Esophagus squamous epithelium (tissue), 5 donors: ENCODE measurements around the gene PRRT1. TPM values are rescaled to one million over a fixed set of nuclear protein-coding genes. Genes with fewer than 3 reads are reported as not detected.
"Not testable (repeated sequence)": the region's sequence is repeated elsewhere in the genome, so short reads cannot be mapped to it uniquely, and the experiment has no call there.

Experiments used
- DNase-seq: peaks from one replicate; lab custom pipeline; 2025; lab: John Stamatoyannopoulos, UW
- H3K27ac ChIP-seq, 4 donors: fragments of 200-600 bp; sonication (generic); one replicate each; pipeline ENCODE4 v1.5.1; 2016 to 2019; ENCODE audit warnings: mild to moderate bottlenecking in 1 of 4
- H3K27me3 ChIP-seq, 4 donors: fragments of 200-600 bp; sonication (generic); 1 replicate in 3 of 4; 2 replicates in 1 of 4; pipeline versions ENCODE4 v1.5.1 to v1.6.0; 2017 to 2021; ENCODE audit warnings: antibody characterized with exemption in 1 of 4
- H3K36me3 ChIP-seq, 3 donors: fragments of 200-600 bp; sonication (generic); one replicate each; pipeline ENCODE4 v1.5.1; 2016 to 2019
- H3K4me1 ChIP-seq, 3 donors: fragments of 200-600 bp; sonication (generic); one replicate each; pipeline ENCODE4 v1.5.1; 2017 to 2019
- H3K4me3 ChIP-seq, 4 donors: fragments of 200-600 bp; sonication (generic); 1 replicate in 3 of 4; 2 replicates in 1 of 4; pipeline ENCODE4 v1.5.1; 2016 to 2019; ENCODE audit warnings: mild to moderate bottlenecking in 2 of 4, moderate library complexity in 1 of 4
- H3K9me3 ChIP-seq, 3 donors: fragments of 200-600 bp; sonication (generic); one replicate each; pipeline ENCODE4 v1.5.1; 2016 to 2019
- POLR2A ChIP-seq, 4 donors: fragments of 450-650 bp; IDR thresholded peaks; one replicate each; pipeline ENCODE4 v1.6.1; 2017; ENCODE audit warnings: antibody characterized with exemption in 4 of 4, mild to moderate bottlenecking in 4 of 4, moderate library complexity in 3 of 4
- WGBS, 2 donors: methylation state at CpG; one replicate each; pipeline ENCODE4 v1.1.5; 2018; 5-methylcytosine and 5-hydroxymethylcytosine counted together
- intact Hi-C: fragments of 100-400 bp; cut with DNase I; formaldehyde crosslinking; loops from one replicate; pipeline ENCODE4 v1.15.0; 2022
- total RNA-seq, 4 donors: library from RNA; depleted of rRNA; stranded (reverse); fragments of >200 nt; gene quantifications; one replicate each; pipeline ENCODE4 v1.1.0, GENCODE V29; 2016
- TF ChIP-seq, protein P1 (sequence below), 6 experiments: fragments of 450-650 bp in 4 of 6; fragments of 200-600 bp in 2 of 6; sonication (generic) in 2 of 6; IDR thresholded peaks; one replicate each; pipeline ENCODE4 v1.5.1; 2016 to 2019; ENCODE audit warnings: antibody characterized with exemption in 6 of 6, mild to moderate bottlenecking in 4 of 6, moderate library complexity in 4 of 6
- donor health status: DM: yes; HTN: yes; CAD: no.

PRRT1 gene
- total RNA-seq, 4 donors from 2014 or later: 0.35 to 0.87 (median 0.57) TPM; not detected in 1

DNA sequence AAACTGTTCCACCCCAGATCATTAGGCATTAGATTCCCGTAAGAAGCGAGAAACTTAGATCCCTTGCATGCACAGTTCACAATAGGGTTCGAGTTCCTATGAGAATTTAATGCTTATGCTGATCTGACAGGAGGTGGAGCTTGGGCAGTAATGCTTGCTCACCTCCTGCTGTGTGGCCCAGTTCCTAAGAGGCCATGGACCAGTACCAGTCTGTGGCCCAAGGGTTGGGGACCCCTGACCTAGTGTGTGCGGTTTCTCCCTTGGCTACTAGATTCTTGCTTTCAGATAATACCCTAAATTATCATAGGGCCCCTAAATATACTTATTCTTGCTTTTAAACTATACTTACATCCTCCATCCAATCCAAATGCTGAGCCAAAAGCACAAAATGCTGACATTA lies 42.6 kb upstream of the PRRT1 start:
- TF ChIP-seq POLR2A (IDR thresholded peaks at IDR 0.05): no peak
- TF ChIP-seq, protein P1, sequence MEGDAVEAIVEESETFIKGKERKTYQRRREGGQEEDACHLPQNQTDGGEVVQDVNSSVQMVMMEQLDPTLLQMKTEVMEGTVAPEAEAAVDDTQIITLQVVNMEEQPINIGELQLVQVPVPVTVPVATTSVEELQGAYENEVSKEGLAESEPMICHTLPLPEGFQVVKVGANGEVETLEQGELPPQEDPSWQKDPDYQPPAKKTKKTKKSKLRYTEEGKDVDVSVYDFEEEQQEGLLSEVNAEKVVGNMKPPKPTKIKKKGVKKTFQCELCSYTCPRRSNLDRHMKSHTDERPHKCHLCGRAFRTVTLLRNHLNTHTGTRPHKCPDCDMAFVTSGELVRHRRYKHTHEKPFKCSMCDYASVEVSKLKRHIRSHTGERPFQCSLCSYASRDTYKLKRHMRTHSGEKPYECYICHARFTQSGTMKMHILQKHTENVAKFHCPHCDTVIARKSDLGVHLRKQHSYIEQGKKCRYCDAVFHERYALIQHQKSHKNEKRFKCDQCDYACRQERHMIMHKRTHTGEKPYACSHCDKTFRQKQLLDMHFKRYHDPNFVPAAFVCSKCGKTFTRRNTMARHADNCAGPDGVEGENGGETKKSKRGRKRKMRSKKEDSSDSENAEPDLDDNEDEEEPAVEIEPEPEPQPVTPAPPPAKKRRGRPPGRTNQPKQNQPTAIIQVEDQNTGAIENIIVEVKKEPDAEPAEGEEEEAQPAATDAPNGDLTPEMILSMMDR (IDR thresholded peaks at IDR 0.05): no peak
- peaks cover 5 to 71% (median 33%) of the 10 kb centered on the region in 3 donors for H3K4me1 ChIP-seq
- no peak overlapping the region for H3K4me3 ChIP-seq
- no peaks in the 10 kb centered on the region for H3K36me3 ChIP-seq
- DNase-seq: no peak
- peak overlapping the region; percentile 84 to 100 (median 99) for H3K27ac ChIP-seq
- H3K27me3 ChIP-seq: no peaks in the 10 kb centered on the region
- no peaks in the 10 kb centered on the region for H3K9me3 ChIP-seq
- intact Hi-C loops: no loop called here
- WGBS, 2 donors: 87 to 100% methylated on average over 2 to 4 of the region's 4 CpGs

DNA sequence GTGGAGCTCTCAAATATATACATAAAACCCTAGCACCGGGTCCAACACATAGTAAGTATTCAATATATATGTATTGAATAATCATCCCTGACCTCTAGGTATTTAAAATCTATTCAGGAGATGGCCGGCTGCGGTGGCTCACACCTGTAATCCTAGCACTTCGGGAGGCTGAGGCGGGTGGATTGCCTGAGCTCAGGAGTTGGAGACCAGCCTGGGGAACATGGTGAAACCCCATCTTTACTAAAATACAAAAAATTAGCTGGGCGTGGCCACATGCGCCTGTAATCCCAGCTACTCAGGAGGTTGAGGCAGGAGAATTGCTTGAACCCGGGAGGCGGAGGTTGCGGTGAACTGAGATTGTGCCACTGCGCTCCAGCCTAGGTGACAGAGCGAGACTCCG lies 41.4 kb upstream of the PRRT1 start:
- H3K9me3 ChIP-seq, intact Hi-C loops, H3K27me3 ChIP-seq, DNase-seq, H3K36me3 ChIP-seq: not testable (repeated sequence)
- H3K4me3 ChIP-seq: peak overlapping the region in 3 of 4 donors; percentile 33 to 88 (median 86)
- peak overlapping the region; percentile 95 to 99 (median 98) for H3K27ac ChIP-seq
- peaks cover 17 to 84% (median 39%) of the 10 kb centered on the region in 3 donors for H3K4me1 ChIP-seq
- 76 to 79% methylated on average over 12 to 13 of the region's 13 CpGs for WGBS, 2 donors

DNA sequence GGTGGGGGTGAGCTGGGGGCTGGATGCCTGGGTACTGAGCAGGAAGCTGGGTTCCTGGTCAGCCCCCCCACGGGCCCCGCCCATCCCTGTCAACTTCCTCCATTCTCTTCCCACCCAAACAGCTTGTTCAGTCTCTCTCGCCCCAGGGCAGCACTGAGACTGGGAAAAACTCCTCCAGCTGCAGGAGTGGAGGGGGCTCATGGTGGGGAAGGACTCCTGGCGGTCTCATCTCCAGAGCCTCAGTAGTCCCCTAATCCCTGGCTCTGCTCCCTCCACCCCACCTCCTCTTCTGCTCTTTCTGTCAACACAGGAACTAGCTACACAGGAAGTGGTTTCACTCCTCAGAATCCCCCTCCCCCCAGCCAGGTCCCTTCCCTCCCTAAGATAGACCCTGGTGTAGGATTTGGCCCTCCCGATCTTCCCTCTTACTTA lies 40.9 kb upstream of the PRRT1 start, which contains the start of gene GPSM3:
Gene GPSM3, minus strand, starts transcription at position 36 of the 432 bp plus-strand sequence. CDS start 130 bp downstream, outside the sequence.
- intact Hi-C loops: no loop called here
- DNase-seq: no peak
- peaks cover 22 to 87% (median 44%) of the 10 kb centered on the region in 3 donors for H3K4me1 ChIP-seq
- H3K9me3 ChIP-seq: no peaks in the 10 kb centered on the region
- peak within 1 kb of the TSS; percentile 95 to 99 (median 98) for H3K27ac ChIP-seq
- TF ChIP-seq, protein P1 (IDR thresholded peaks at IDR 0.05): no peak
- TF ChIP-seq POLR2A (IDR thresholded peaks at IDR 0.05): peak in 1 of 4 donors; percentile 46
- no peaks in the 10 kb centered on the region for H3K27me3 ChIP-seq
- 21 to 26% methylated on average over 4 to 5 of the region's 5 CpGs for WGBS, 2 donors
- H3K4me3 ChIP-seq: peak within 1 kb of the TSS; percentile 14 to 88 (median 60)
- peaks cover 0 to 7% (median 2%) of the 10 kb centered on the region in 3 donors for H3K36me3 ChIP-seq

DNA sequence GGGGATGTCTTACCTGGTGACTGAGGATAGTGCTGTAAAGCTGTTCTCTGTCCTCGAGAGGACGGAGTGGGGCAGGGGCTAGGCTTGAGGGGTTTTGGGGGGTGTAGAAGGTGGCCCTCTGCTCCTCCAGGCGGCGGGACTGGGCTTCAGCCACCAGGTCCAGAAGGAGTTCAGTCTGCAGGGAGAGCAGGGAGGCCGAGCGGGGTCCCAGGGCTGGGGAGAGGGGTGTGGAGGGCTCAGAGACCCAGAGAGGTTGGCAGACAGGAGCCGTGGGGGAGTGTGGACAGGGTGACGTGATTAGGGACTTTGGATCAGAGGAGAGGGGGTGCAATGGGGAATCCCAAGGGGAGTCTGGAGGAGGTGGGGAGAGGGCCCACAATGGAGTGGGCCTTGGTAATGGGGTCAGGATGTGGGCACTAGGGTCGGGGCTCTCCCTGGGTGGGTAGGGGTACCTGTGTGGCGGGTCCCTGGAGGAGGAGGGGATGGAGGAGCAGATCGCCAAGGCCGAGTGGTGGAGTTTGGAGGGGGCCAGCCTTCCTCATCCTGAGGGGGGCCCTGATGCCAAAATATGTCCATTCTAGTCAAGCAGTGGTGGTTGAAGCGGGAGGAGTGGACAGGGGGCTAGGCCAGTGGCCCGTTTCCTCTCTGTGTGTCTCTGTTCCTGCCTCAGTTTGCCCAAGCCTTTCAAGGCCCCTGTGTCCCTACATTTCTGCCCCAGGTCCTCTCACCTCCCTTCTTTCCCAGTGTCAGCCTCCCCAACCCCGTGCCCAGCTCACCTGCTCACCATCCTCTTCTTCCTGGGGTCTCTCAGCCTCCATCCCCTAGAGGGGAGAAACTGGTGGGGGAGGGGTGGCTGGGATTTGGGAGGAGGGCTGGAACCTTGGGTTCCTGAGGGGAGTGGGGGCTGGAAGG lies 40.2 kb upstream of the PRRT1 start:
- peaks cover 6 to 13% (median 9%) of the 10 kb centered on the region in 3 donors for H3K36me3 ChIP-seq
- WGBS, 2 donors: 56 to 60% methylated on average over 13 to 15 of the region's 15 CpGs
- H3K27me3 ChIP-seq: no peaks in the 10 kb centered on the region
- peak overlapping the region; percentile 14 to 88 (median 60) for H3K4me3 ChIP-seq
- peak overlapping the region; percentile 95 to 99 (median 98) for H3K27ac ChIP-seq
- intact Hi-C loops: no loop called here
- TF ChIP-seq, protein P1 (IDR thresholded peaks at IDR 0.05): no peak
- no peak for TF ChIP-seq POLR2A (IDR thresholded peaks at IDR 0.05)
- no peak for DNase-seq
- H3K4me1 ChIP-seq: peaks cover 22 to 87% (median 46%) of the 10 kb centered on the region in 3 donors
- H3K9me3 ChIP-seq: no peaks in the 10 kb centered on the region

DNA sequence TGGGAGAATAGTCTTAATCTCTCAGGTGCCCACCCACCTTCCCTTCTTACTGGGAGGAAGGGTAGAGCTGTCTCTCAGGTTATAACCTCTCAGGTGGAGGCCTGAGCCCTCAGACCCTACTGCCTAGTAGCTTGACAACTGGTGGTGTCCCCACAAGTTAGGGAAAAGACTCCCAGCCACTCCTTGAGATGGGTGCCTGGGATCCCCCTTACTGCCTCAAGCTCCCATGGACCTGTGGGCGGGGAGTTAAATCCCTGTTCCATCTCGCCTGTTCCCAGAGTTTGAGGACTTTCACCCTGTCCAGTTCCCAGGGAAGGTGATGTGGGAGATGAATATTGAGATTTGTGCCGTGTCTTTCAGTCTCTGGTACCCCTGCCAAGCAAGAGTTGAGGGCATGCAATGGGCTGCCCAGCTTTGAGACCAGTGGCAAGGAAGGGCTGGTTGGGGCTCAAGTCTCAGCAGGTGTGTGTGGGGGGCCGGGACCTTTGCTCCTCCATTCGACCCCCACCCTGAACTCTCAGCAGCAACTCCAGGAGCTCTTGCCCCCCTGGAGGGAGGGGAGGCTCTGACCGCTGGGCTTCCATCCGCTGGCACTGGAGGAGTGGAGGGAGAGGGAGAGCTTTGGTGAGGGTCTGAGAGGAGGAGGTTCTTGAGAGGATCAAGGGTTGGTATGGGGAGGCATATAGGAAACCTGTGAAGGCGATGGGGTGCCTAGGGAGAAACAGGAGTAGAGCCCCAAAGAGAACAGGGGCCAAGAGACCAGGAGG lies 39.4 kb upstream of the PRRT1 start:
- H3K36me3 ChIP-seq: peaks cover 9 to 22% (median 13%) of the 10 kb centered on the region in 3 donors
- H3K27ac ChIP-seq: peak overlapping the region; percentile 95 to 99 (median 98)
- H3K27me3 ChIP-seq: no peaks in the 10 kb centered on the region
- WGBS, 2 donors: 61 to 67% methylated on average over 5 to 6 of the region's 8 CpGs
- TF ChIP-seq, protein P1 (IDR thresholded peaks at IDR 0.05): no peak
- no peak for TF ChIP-seq POLR2A (IDR thresholded peaks at IDR 0.05)
- H3K4me3 ChIP-seq: peak overlapping the region; percentile 69 to 93 (median 87)
- intact Hi-C loops: no loop called here
- DNase-seq: no peak
- peaks cover 22 to 87% (median 49%) of the 10 kb centered on the region in 3 donors for H3K4me1 ChIP-seq
- H3K9me3 ChIP-seq: no peaks in the 10 kb centered on the region
